GM12891 (cell line): ENCODE measurements around the gene MYO7B.

Source experiments
- DNase-seq: peaks from one replicate; pipeline ENCODE4 v3.0.0; 2011; ENCODE audit warnings: low spot score; ENCODE audit not compliant: insufficient read length
- FAIRE-seq: peaks from 2 replicates; lab custom pipeline; 2011; peaks lifted over from hg19 to GRCh38; lab: Jason Lieb, UNC
- PAX5 ChIP-seq: IDR thresholded peaks from 2 replicates; pipeline ENCODE4 v1.6.1; 2011; ENCODE audit warnings: low read length, moderate library complexity, mild to moderate bottlenecking; ENCODE audit not compliant: insufficient read depth, severe bottlenecking
- POLR2A ChIP-seq: IDR thresholded peaks from 2 replicates; pipeline ENCODE4 v1.6.1; 2011; ENCODE audit warnings: low read depth, low read length, control low read depth
- POLR2AphosphoS5 ChIP-seq: IDR thresholded peaks from 2 replicates; pipeline ENCODE4 v1.6.1; 2011; ENCODE audit warnings: low read depth, low read length, control low read depth
- POU2F2 ChIP-seq: IDR thresholded peaks from 2 replicates; pipeline ENCODE4 v1.6.1; 2011; ENCODE audit warnings: low read depth, mild to moderate bottlenecking, control low read depth, low read length, moderate library complexity
- SPI1 ChIP-seq: IDR thresholded peaks from 2 replicates; pipeline ENCODE4 v1.6.1; 2011; ENCODE audit warnings: low read depth, low read length, control low read depth
- TAF1 ChIP-seq: IDR thresholded peaks from 2 replicates; pipeline ENCODE4 v1.6.1; 2011; ENCODE audit warnings: low read depth, low read length, control low read depth

The MYO7B gene

DNA sequence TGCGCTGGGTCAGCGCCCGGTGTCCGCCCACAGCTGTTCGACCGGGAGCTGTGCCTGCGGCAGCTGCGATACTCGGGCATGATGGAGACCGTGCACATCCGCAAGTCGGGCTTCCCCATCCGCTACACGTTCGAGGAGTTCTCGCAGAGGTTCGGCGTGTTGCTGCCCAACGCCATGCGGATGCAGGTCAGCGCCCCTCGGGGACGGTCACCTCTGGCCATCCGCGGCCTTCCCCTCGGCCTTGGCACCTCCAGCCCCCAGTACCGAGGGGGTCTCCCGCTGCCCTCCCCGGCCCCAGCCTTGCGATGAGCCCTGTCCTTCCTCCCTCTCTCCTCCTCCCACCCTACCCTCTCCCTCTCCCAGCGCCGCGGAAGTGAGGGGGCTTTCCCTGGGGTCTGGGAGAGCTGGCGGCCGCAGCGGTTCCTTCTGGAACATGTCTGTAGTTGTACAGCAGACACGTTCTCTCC lies 57.3 kb downstream of the MYO7B start:
- DNase-seq (no peak), FAIRE-seq (no peak)
- TF ChIP-seq SPI1 (no peak), PAX5 (no peak), POLR2A (no peak), POU2F2 (no peak), TAF1 (no peak), POLR2AphosphoS5 (no peak)

DNA sequence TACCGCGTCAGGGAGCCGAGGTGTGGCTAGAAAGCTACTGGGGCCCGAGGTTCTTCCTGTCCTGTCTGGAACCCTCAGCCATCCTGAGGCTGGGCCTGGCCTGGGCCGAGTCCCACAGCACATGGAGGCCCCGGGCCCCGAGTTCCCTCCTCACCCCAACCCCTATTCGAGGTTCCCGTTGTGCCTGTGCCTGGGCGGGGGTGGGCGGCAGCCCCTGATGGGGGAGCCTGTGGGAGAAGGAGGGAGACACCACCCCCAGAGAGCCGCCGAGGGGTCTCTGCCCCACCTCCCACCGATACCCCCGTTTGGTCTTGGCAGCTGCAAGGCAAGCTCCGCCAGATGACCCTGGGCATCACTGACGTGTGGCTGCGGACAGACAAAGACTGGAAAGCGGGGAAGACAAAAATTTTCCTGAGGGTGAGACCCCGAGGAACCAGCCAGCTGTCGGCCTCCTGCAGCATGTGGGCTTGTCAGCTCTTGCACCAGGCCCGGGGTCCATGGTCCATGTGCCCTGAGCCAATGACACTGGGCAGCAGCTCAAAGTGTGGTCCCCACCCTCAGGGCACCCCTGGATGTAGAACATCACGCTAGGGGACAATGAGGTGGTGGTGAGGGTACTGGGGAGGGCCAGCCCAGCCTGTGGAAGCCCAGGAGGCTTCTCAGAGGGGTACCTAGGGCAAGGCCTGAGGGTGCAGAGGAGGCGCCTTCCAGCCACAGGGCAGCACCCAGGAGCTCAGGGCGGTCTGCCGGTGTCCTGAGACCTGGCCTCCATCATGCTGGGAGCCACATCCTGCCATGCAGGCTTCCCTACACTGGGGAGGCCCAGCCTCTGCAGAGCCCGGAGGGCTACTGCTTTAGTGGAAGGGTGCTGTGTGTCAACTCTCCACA lies 58.0 kb downstream of the MYO7B start:
- DNase-seq (no peak), FAIRE-seq (no peak)
- TF ChIP-seq POLR2AphosphoS5 (no peak), PAX5 (no peak), TAF1 (no peak), POLR2A (no peak), POU2F2 (no peak)

DNA sequence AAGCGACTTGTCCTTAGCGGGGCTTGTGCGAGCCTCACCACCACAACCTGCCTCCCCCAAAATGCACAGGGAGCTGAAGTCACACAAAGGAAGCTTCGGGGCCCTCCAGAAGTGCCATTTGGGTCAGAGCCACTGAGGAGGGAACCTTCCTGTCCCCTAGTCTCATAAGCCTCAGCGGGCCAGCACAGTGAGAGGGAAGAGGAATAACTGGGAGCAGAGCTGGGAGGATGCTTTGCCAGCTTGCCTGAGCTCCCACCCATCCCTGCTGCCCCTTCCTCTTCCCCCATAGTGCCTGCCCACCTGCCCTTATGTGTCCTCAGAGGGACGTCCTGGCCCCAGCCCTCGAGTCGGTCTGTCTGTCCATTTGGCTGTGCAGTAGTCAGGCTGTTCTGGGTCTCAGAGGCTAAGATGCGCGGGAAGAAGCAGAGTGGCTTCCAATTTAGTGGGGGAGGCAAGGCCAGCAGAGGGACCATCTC lies 58.7 kb downstream of the MYO7B start:
- TF ChIP-seq SPI1 (no peak), TAF1 (no peak), PAX5 (no peak), POU2F2 (no peak), POLR2AphosphoS5 (no peak), POLR2A (no peak)
- FAIRE-seq (no peak), DNase-seq (no peak)

DNA sequence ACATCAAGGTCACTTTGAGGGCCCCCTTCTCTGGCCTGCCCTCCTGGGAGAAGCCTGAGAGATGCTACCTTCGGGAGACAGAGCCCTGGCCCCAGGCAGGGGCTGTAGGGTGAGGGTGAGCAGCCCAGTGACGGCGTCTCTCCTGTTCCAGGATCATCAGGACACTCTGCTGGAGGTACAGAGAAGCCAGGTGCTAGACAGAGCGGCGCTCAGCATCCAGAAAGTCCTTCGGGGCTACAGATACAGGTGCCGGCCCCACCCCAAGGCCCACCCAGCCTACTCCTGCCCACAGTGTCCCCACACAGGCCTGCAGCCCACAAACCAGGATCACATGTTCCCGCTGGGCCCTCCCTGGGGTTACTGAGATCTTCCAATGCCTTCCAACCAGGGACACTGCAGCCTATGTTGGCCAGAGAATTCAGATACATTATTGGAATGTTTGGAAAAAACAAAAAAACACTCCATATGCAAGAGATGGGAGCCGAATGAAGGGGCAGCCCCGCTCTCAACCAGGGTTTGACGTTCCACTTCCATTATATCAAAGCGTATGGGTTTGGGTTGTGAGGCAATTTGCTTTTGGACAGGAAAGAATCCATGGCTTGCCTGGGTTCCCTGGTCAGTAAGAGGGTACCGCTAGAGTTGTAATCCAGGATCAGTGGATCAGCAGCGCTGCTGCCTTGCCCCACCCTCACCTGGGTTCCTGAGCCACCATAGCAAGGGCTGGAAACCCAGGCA lies 61.0 kb downstream of the MYO7B start:
- no peak for FAIRE-seq
- no peak for TF ChIP-seq POU2F2
- no peak for TF ChIP-seq SPI1
- no peak for TF ChIP-seq TAF1
- TF ChIP-seq PAX5 = no peak
- no peak for TF ChIP-seq POLR2A
- no peak for TF ChIP-seq POLR2AphosphoS5

DNA sequence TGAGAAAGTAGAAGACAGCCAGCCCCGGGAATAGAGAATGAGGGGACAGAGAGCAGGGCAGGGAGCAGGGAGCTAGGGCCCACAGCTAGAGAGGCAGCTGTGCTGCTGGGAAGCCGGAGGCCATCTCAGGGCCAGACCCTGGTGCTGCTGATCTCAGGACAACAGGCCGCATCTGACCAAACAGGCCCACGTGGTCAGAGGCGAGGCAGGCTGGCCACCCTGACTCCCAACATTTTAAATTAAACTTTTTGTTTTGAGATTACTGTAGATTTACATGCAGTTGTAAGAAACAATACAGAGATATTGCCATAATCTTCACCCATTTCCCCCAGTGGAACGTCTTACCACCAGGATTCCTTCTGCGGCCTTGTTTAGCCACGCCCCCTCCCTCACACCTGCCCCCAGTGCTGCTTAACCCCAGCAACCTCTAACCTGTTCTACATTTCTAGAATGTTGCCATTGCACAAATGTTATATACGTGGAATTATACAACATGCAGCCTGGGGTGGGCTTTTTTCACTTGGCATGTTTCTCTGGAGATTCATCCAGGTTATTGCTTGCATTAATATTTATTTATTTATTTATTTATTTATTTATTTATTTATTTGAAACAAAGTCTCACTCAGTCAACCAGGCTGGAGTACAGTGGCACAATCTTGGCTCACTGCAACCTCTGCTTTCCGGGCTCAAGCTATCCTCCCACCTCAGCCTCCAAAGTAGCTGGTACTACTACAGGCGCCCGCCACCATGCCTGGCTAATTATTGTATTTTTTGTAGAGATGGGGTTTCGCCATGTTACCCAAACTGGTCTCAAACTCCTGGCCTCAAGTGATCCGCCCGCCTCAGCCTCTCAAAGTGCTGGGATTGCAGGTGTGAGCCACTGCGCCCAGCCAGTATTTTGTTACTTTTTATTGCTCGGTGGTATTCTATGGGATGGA lies 61.8 kb downstream of the MYO7B start:
- TF ChIP-seq TAF1 = no peak
- TF ChIP-seq SPI1 = no peak
- no peak for TF ChIP-seq POLR2A
- TF ChIP-seq POU2F2 = no peak
- no peak for TF ChIP-seq PAX5
- TF ChIP-seq POLR2AphosphoS5 = no peak
- FAIRE-seq (no peak), DNase-seq (no peak)

More for the DNA sequence above, 61.0 kb downstream of the MYO7B start:
- no peak for DNase-seq

DNA sequence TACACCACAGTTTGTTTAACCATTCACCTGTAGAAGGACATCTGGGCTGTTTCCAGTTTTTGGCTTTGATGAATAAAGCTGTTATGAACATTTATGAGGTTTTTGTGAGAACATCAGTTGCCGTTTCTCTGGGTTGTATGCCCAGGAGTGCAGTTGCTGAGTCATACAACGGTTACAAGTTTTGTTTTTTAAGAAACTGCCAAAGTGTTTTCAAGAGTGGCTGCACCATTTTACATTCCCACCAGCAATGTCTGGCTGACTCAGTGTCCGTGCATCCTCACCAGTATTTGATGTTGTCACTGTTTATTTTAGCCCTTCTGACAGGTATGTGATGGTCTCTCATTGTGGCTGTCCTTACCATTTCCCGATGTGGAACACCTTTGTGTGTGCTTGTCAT lies 62.5 kb downstream of the MYO7B start:
- TF ChIP-seq POLR2AphosphoS5 (no peak), TAF1 (no peak), SPI1 (no peak), POU2F2 (no peak), PAX5 (no peak), POLR2A (no peak)
- no peak for DNase-seq
- no peak for FAIRE-seq

DNA sequence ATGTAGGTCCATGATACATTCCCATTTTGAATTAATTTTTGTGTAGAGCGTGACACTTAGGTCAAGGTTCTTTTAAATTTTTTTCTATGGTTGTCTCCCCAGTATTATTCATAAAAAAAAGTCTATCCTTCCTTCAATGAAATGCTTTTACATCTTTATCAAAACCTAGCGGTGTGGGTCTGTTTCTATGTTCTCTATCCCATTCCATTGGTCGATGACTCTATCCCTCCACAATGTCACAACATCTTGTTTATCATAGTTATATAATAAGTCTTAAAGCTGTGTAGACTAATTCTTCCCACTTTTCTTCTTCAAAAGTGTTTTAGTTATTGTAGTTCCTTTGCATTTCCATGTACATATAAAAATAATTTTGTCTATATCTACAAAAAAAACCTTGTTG lies 63.2 kb downstream of the MYO7B start:
- TF ChIP-seq SPI1 = no peak
- TF ChIP-seq POU2F2 = no peak
- TF ChIP-seq POLR2AphosphoS5 = no peak
- TF ChIP-seq TAF1 = no peak
- TF ChIP-seq PAX5 = no peak
- no peak for TF ChIP-seq POLR2A
- DNase-seq (no peak), FAIRE-seq (no peak)

DNA sequence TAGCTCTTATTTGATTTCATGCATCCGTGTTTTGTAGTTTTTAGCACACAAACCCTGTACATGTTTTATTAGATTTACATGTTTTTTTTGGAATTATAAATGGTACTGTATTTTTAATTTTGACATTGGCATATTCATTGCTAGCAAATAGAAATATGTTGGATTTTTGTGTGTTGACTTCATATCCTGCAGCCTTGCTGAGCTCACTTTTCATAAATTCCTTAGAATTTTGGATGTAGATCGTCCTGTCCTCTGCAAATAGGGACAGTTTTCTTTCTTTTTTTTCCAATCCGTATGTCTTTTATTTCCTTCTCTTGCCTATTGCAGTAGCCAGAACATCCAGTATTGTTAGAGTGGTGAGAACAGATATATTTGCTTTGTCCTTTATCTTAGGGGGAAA lies 63.7 kb downstream of the MYO7B start:
- FAIRE-seq = no peak
- DNase-seq = no peak
- TF ChIP-seq TAF1 (no peak), PAX5 (no peak), SPI1 (no peak), POLR2A (no peak), POU2F2 (no peak), POLR2AphosphoS5 (no peak)
